K562 (cell line): ENCODE measurements around the gene MOG. TPM values are rescaled to one million over a fixed set of nuclear protein-coding genes. Genes with fewer than 3 reads are reported as not detected.

Experiments used
- ATAC-seq: fragments of 200-7000 bp; cut with Tn5 transposase; 3 replicates; pipeline ENCODE4 v1.9.1; 2020; ENCODE audit warnings: moderate library complexity
- BruUV-seq: library from RNA; stranded (reverse); fragments of 400-500 nt; replicated peaks from 2 replicates; lab custom pipeline; 2021; lab: Mats Ljungman, UMichigan
- CTCF ChIA-PET: fragments of 300-600 bp; formaldehyde crosslinking; extraction: SDS; loops from one replicate; lab custom pipeline; 2021; ENCODE audit warnings: low intra/inter-chr PET ratio; lab: Yijun Ruan, JAX
- POLR2A ChIA-PET: fragments of 300-600, 350-650 bp; sonication (Branson Sonifier 250); formaldehyde crosslinking; extraction: SDS; loops from one replicate; lab custom pipeline; 2021; ENCODE audit warnings: antibody characterized with exemption, inconsistent platforms; lab: Yijun Ruan, JAX
- DNase-seq, 4 experiments: peaks; one replicate each; pipeline versions ENCODE4 v3.0.0 to v3.0.0-alpha.2; 2011 to 2018; ENCODE audit warnings: low spot score in 3 of 4, mixed read lengths in 3 of 4; ENCODE audit errors: extremely low read depth in 1 of 4
- FAIRE-seq: peaks from 2 replicates; lab custom pipeline; 2011; peaks lifted over from hg19 to GRCh38; lab: Jason Lieb, UNC
- H2AFZ ChIP-seq: 2 replicates; pipeline ENCODE4 v1.6.0; 2011; ENCODE audit warnings: low read depth, low read length, control low read depth, inconsistent platforms
- H3K27ac ChIP-seq: fragments of 200-600 bp; 3 replicates; pipeline ENCODE4 v1.8.0; 2011; ENCODE audit warnings: low read depth, mild to moderate bottlenecking, control low read depth, inconsistent platforms, low read length, moderate library complexity, mixed read lengths; ENCODE audit errors: extremely low read depth
- H3K27me3 ChIP-seq, 2 experiments: fragments of 300-600 bp in 1 of 2; 2 replicates in 1 of 2; 3 replicates in 1 of 2; pipeline versions ENCODE4 v1.6.0 to v1.8.0; 2011; ENCODE audit warnings: inconsistent platforms in 2 of 2, low read length in 2 of 2, mild to moderate bottlenecking in 1 of 2, mixed read lengths in 1 of 2, moderate library complexity in 1 of 2; ENCODE audit not compliant: control insufficient read depth in 2 of 2, insufficient read depth in 2 of 2
- H3K36me3 ChIP-seq: fragments of 300-600 bp; 3 replicates; pipeline ENCODE4 v1.8.0; 2011; ENCODE audit warnings: mild to moderate bottlenecking, low read length, inconsistent platforms; ENCODE audit not compliant: control insufficient read depth, insufficient read depth
- H3K4me1 ChIP-seq, 2 experiments: fragments of 200-600 bp in 1 of 2; replicated peaks in 1 of 2; 2 replicates in 1 of 2; 3 replicates in 1 of 2; pipeline versions ENCODE4 v1.5.1 to v1.8.0; 2011; ENCODE audit warnings: inconsistent platforms in 2 of 2, low read length in 2 of 2, mild to moderate bottlenecking in 1 of 2, mixed read lengths in 1 of 2, moderate library complexity in 1 of 2; ENCODE audit not compliant: control insufficient read depth in 2 of 2, insufficient read depth in 2 of 2
- H3K4me2 ChIP-seq: 2 replicates; pipeline ENCODE4 v1.6.1; 2011; ENCODE audit warnings: low read length, control low read depth, inconsistent platforms, mixed read lengths; ENCODE audit not compliant: insufficient read depth
- H3K4me3 ChIP-seq: fragments of 200-600 bp; sonication (generic), shearing (Covaris generic); 2 replicates; pipeline ENCODE4 v1.5.1; 2016; ENCODE audit warnings: control low read depth, inconsistent platforms
- H3K79me2 ChIP-seq: fragments of 200-600 bp; 3 replicates; pipeline ENCODE4 v1.8.0; 2011; ENCODE audit warnings: low read length, inconsistent platforms; ENCODE audit not compliant: control insufficient read depth, insufficient read depth
- H3K9ac ChIP-seq, 2 experiments: 2 replicates each; pipeline versions ENCODE4 v1.6.0 to v1.6.1; 2011; ENCODE audit warnings: low read depth in 2 of 2, low read length in 2 of 2, control low read depth in 1 of 2, inconsistent platforms in 1 of 2, mild to moderate bottlenecking in 1 of 2, mixed read lengths in 1 of 2; ENCODE audit not compliant: insufficient read depth in 1 of 2
- H3K9me1 ChIP-seq: one replicate; pipeline ENCODE4 v1.6.0; 2011; ENCODE audit warnings: inconsistent platforms, mild to moderate bottlenecking, low read length, moderate library complexity; ENCODE audit not compliant: control insufficient read depth, insufficient read depth
- H3K9me3 ChIP-seq: replicated peaks from 2 replicates; pipeline ENCODE4 v1.5.1; 2011; ENCODE audit warnings: low read depth, low read length, inconsistent platforms; ENCODE audit not compliant: control insufficient read depth, insufficient read depth
- H4K20me1 ChIP-seq: replicated peaks from 2 replicates; pipeline ENCODE4 v1.6.1; 2011; ENCODE audit warnings: low read length, inconsistent platforms, mixed read lengths; ENCODE audit not compliant: control insufficient read depth, insufficient read depth
- ARHGAP35 ChIP-seq: fragments of 450-650 bp; IDR thresholded peaks from 2 replicates; pipeline ENCODE4 v1.6.1; 2018; ENCODE audit not compliant: partially characterized antibody
- ASH1L ChIP-seq: fragments of 450-650 bp; IDR thresholded peaks from 2 replicates; pipeline ENCODE4 v1.6.1; 2018; ENCODE audit warnings: borderline replicate concordance, mild to moderate bottlenecking, low read depth; ENCODE audit not compliant: partially characterized antibody
- BRD9 ChIP-seq: fragments of 450-650 bp; IDR thresholded peaks from 2 replicates; pipeline ENCODE4 v1.6.1; 2018; ENCODE audit warnings: low read depth; ENCODE audit not compliant: partially characterized antibody
- CREM ChIP-seq: IDR thresholded peaks from 2 replicates; pipeline ENCODE4 v1.6.1; 2014; ENCODE audit warnings: antibody characterized with exemption, low read depth
- DPF2 ChIP-seq: fragments of 450-650 bp; IDR thresholded peaks from 2 replicates; pipeline ENCODE4 v1.6.1; 2016
- HDAC2 ChIP-seq: fragments of 450-650 bp; IDR thresholded peaks from 2 replicates; pipeline ENCODE4 v1.6.1; 2016; ENCODE audit warnings: mild to moderate bottlenecking
- HLTF ChIP-seq: fragments of 450-650 bp; IDR thresholded peaks from 2 replicates; pipeline ENCODE4 v1.6.1; 2016
- KDM4B ChIP-seq, 2 experiments: fragments of 450-650 bp in 1 of 2; sonication (generic) in 1 of 2; IDR thresholded peaks; 2 replicates each; pipeline ENCODE4 v1.6.1; 2016 to 2017; ENCODE audit warnings: borderline replicate concordance in 2 of 2, antibody characterized with exemption in 1 of 2, low read depth in 1 of 2, mild to moderate bottlenecking in 1 of 2
- NCOA6 ChIP-seq: fragments of 450-650 bp; IDR thresholded peaks from 2 replicates; pipeline ENCODE4 v1.6.1; 2017; ENCODE audit warnings: mild to moderate bottlenecking
- NFXL1 ChIP-seq: fragments of 450-650 bp; formaldehyde crosslinking; IDR thresholded peaks from 2 replicates; pipeline ENCODE4 v1.4.0; 2021; ENCODE audit warnings: mild to moderate bottlenecking
- RNF2 ChIP-seq: sonication (generic); IDR thresholded peaks from 2 replicates; pipeline ENCODE4 v1.6.1; 2016
- TGIF2 ChIP-seq: sonication (generic); formaldehyde crosslinking; IDR thresholded peaks from 2 replicates; pipeline ENCODE4 v1.8.1; 2022; ENCODE audit warnings: mild to moderate bottlenecking, missing genetic modification reagents, moderate library complexity
- TRIM24 ChIP-seq, 2 experiments: fragments of 450-650 bp; IDR thresholded peaks; 2 replicates each; pipeline ENCODE4 v1.6.1; 2016
- ZFP1 ChIP-seq: fragments of 450-650 bp; formaldehyde crosslinking; IDR thresholded peaks from 2 replicates; pipeline ENCODE4 v1.4.0; 2020; ENCODE audit warnings: mild to moderate bottlenecking, mixed read lengths
- ZNF445 ChIP-seq: fragments of 250-450 bp; sonication (Bioruptor Pico); IDR thresholded peaks from 2 replicates; pipeline ENCODE4 v1.4.0; 2020; ENCODE audit warnings: low read depth, mild to moderate bottlenecking, moderate library complexity
- ZNF717 ChIP-seq: fragments of 250-450 bp; sonication (Bioruptor Pico); IDR thresholded peaks from 2 replicates; pipeline ENCODE4 v1.5.0; 2021
- WGBS: fragments of 100-300 bp; shearing (Covaris generic); methylation state at CpG from one replicate; pipeline ENCODE4 v1.1.6; 2016; ENCODE audit warnings: low coverage, mixed read lengths; ENCODE audit not compliant: insufficient coverage; ENCODE audit errors: missing lambda C conversion rate; 5-methylcytosine and 5-hydroxymethylcytosine counted together
- in situ Hi-C: fragments of 300-500 bp; cut with MboI; formaldehyde crosslinking; loops from 4 replicates; pipeline ENCODE4 v1.15.0; 2018; ENCODE audit warnings: inconsistent platforms, mixed read lengths
- intact Hi-C: fragments of 100-400 bp; cut with micrococcal nuclease; formaldehyde crosslinking; loops from 2 replicates; pipeline ENCODE4 v1.14.2; 2022
- polyA plus RNA-seq, 8 experiments: library from polyadenylated mRNA; depleted of rRNA in 4 of 8; stranded (reverse) in 5 of 8; unstranded in 3 of 8; fragments of >200 nt; fragmentation: Nextera tagmentation in 2 of 8; fragmentation: Illumina TruSeq in 1 of 8; extraction: Ambion mirVana in 2 of 8; extraction: Trizol in 1 of 8; gene quantifications; 2 replicates each; pipeline versions ENCODE4 v1.2.1 to v1.2.3, GENCODE V29; 2011 to 2014; ENCODE audit warnings: inconsistent platforms in 1 of 8, missing spikeins in 1 of 8
- total RNA-seq, 7 experiments: library from RNA; depleted of rRNA in 6 of 7; stranded (reverse); fragments of >200 nt in 6 of 7; fragmentation: Illumina TruSeq in 2 of 7; extraction: Trizol in 2 of 7; gene quantifications; 2 replicates each; pipeline versions ENCODE4 v1.2.1 to v1.2.3, GENCODE V29; 2011 to 2021; ENCODE audit warnings: low replicate concordance in 1 of 7
- TF ChIP-seq, protein P1 (sequence below): sonication (generic); formaldehyde crosslinking; IDR thresholded peaks from 2 replicates; pipeline ENCODE4 v1.8.0; 2022; ENCODE audit warnings: mild to moderate bottlenecking, missing genetic modification reagents
- TF ChIP-seq, protein P2 (sequence below): IDR thresholded peaks from 2 replicates; pipeline ENCODE4 v1.6.1; 2016; ENCODE audit warnings: missing genetic modification characterization, missing compliant biosample characterization

Gene MOG
- total and polyA plus RNA-seq, 9 of the 15 experiments (the other 6 are each of a cell fraction or from before 2014, with no cell fraction given) = not detected

- ChIA-PET CTCF (interaction anchor here (0.6 kb wide), 1 partner anchor 557 kb away, joined by 4 read pairs; no protein-coding TSS in a partner anchor), POLR2A (interaction anchor here (0.6 to 3.6 kb wide), 4 partner anchors 12 to 323 kb away, joined by 3 to 15 read pairs (median 3); no protein-coding TSS in a partner anchor)
- Histone ChIP-seq H3K4me3 (peak overlapping the region; percentile 84), H3K9me1 (no peaks in the 10 kb centered on the region), H3K27me3 (no peaks in the 10 kb centered on the region), H3K4me1 (peaks cover 62 to 68% of the 10 kb centered on the region in 2 experiments), H3K36me3 (peaks cover 18% of the 10 kb centered on the region; the same call in 2 of the 3 replicates), H2AFZ (peak overlapping the region; percentile 89), H3K79me2 (peaks cover 69% of the 10 kb centered on the region), H3K9me3 (no peaks in the 10 kb centered on the region), H3K4me2 (peak overlapping the region; percentile 97), H3K9ac (peak overlapping the region; percentile 86 to 94), H4K20me1 (no peaks in the 10 kb centered on the region), H3K27ac (peak overlapping the region; percentile 82)
- no TSS peak for BruUV-seq
- WGBS = under 1% methylated on average over 24 of the region's 32 CpGs
- in situ Hi-C loops (no loop called here), intact Hi-C loops (no loop called here)
- ATAC-seq (peak; percentile 70), FAIRE-seq (peak; percentile 84), DNase-seq (peak; percentile 75 to 93 (median 85))
- TF ChIP-seq HDAC2 = peak; percentile 71
- peak; percentile 92 for TF ChIP-seq HLTF
- TF ChIP-seq ZFP1 (CRISPR knock-in tag) = no peak
- no peak for TF ChIP-seq NCOA6
- TF ChIP-seq, protein P1, sequence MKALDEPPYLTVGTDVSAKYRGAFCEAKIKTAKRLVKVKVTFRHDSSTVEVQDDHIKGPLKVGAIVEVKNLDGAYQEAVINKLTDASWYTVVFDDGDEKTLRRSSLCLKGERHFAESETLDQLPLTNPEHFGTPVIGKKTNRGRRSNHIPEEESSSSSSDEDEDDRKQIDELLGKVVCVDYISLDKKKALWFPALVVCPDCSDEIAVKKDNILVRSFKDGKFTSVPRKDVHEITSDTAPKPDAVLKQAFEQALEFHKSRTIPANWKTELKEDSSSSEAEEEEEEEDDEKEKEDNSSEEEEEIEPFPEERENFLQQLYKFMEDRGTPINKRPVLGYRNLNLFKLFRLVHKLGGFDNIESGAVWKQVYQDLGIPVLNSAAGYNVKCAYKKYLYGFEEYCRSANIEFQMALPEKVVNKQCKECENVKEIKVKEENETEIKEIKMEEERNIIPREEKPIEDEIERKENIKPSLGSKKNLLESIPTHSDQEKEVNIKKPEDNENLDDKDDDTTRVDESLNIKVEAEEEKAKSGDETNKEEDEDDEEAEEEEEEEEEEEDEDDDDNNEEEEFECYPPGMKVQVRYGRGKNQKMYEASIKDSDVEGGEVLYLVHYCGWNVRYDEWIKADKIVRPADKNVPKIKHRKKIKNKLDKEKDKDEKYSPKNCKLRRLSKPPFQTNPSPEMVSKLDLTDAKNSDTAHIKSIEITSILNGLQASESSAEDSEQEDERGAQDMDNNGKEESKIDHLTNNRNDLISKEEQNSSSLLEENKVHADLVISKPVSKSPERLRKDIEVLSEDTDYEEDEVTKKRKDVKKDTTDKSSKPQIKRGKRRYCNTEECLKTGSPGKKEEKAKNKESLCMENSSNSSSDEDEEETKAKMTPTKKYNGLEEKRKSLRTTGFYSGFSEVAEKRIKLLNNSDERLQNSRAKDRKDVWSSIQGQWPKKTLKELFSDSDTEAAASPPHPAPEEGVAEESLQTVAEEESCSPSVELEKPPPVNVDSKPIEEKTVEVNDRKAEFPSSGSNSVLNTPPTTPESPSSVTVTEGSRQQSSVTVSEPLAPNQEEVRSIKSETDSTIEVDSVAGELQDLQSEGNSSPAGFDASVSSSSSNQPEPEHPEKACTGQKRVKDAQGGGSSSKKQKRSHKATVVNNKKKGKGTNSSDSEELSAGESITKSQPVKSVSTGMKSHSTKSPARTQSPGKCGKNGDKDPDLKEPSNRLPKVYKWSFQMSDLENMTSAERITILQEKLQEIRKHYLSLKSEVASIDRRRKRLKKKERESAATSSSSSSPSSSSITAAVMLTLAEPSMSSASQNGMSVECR = 0 out of 2 replicates have a peak, but pooled peaks have one; percentile 22
- peak; percentile 38 for TF ChIP-seq ARHGAP35
- TF ChIP-seq TGIF2 = no peak
- no peak for TF ChIP-seq RNF2
- TF ChIP-seq ZNF717 (CRISPR knock-in tag) = no peak
- peak; percentile 28 to 53; a peak in 1 of 4 replicates for TF ChIP-seq TRIM24 (IDR thresholded peaks at IDR 0.05)
- no peak for TF ChIP-seq NFXL1 (CRISPR knock-in tag)
- TF ChIP-seq ZNF445 (CRISPR knock-in tag) = no peak
- TF ChIP-seq BRD9 = peak; percentile 94
- TF ChIP-seq KDM4B (IDR thresholded peaks at IDR 0.05; ENCODE audit: borderline replicate concordance in 2 of 2, low read depth in 1 of 2) = no peak
- TF ChIP-seq DPF2 = 0 out of 2 replicates have a peak, but pooled peaks have one; percentile 52
- TF ChIP-seq, protein P2, sequence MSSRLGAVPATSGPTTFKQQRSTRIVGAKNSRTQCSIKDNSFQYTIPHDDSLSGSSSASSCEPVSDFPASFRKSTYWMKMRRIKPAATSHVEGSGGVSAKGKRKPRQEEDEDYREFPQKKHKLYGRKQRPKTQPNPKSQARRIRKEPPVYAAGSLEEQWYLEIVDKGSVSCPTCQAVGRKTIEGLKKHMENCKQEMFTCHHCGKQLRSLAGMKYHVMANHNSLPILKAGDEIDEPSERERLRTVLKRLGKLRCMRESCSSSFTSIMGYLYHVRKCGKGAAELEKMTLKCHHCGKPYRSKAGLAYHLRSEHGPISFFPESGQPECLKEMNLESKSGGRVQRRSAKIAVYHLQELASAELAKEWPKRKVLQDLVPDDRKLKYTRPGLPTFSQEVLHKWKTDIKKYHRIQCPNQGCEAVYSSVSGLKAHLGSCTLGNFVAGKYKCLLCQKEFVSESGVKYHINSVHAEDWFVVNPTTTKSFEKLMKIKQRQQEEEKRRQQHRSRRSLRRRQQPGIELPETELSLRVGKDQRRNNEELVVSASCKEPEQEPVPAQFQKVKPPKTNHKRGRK = peak; percentile 74
- peak; percentile 27 for TF ChIP-seq ASH1L
- peak; percentile 57 for TF ChIP-seq CREM
Measured at GRCh38 chr6:29628419-29629281, 28.2 kb upstream of the MOG start.
